A673 (cell line): Measurements from ENCODE around the gene STAG1.

Source experiments
- EZH2 ChIP-seq: fragments of 200-600 bp; sonication (generic); IDR thresholded peaks from 2 replicates; pipeline ENCODE4 v1.6.1; 2017; ENCODE audit warnings: borderline replicate concordance, low read depth, mild to moderate bottlenecking, mixed read lengths, antibody characterized with exemption, low read length; ENCODE audit not compliant: poor library complexity, severe bottlenecking
- TF ChIP-seq, protein P1 (sequence below): fragments of 300-800, 200-600 bp; sonication (generic); conservative IDR thresholded peaks from 2 replicates; pipeline ENCODE4 v1.5.1; 2017; ENCODE audit warnings: low read depth, mild to moderate bottlenecking, antibody characterized with exemption, low read length, moderate library complexity, mixed read lengths

DNA sequence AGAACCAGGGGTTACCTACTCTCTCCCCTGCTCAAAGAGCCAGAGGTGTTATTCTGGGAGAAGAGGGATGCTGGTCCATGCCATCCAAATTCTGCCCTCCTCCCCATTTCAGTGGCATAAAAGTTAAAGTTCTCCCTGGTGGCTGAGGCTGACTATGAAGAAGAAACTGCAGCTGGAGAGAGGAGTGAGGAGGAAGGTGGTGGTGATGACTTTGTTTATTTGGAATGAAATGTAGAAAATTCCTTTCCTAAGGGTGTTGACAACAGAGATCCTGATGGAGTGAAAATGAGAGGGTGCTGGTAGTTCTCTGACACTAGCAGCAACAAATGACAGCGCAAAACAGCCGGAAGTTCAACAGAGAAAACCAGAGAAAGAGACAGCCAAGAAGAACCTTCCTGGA lies 401.6 kb downstream of the STAG1 start:
- TF ChIP-seq, protein P1, sequence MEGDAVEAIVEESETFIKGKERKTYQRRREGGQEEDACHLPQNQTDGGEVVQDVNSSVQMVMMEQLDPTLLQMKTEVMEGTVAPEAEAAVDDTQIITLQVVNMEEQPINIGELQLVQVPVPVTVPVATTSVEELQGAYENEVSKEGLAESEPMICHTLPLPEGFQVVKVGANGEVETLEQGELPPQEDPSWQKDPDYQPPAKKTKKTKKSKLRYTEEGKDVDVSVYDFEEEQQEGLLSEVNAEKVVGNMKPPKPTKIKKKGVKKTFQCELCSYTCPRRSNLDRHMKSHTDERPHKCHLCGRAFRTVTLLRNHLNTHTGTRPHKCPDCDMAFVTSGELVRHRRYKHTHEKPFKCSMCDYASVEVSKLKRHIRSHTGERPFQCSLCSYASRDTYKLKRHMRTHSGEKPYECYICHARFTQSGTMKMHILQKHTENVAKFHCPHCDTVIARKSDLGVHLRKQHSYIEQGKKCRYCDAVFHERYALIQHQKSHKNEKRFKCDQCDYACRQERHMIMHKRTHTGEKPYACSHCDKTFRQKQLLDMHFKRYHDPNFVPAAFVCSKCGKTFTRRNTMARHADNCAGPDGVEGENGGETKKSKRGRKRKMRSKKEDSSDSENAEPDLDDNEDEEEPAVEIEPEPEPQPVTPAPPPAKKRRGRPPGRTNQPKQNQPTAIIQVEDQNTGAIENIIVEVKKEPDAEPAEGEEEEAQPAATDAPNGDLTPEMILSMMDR, result no peak
- TF ChIP-seq EZH2, result no peak
